Tibial nerve (tissue), 4 donors: ENCODE measurements around the gene RCVRN.

Experiments
- CTCF ChIP-seq, 5 experiments: fragments of 200-600 bp in 3 of 5; fragments of 450-650 bp in 2 of 5; sonication (generic) in 3 of 5; IDR thresholded peaks; one replicate each; pipeline ENCODE4 v1.5.1; 2016 to 2019; ENCODE audit warnings: antibody characterized with exemption in 5 of 5, mild to moderate bottlenecking in 3 of 5, moderate library complexity in 2 of 5
- EP300 ChIP-seq, 2 donors: sonication (generic); formaldehyde crosslinking; IDR thresholded peaks; one replicate each; pipeline ENCODE4 v1.6.1; 2017; ENCODE audit warnings: antibody characterized with exemption in 2 of 2, mild to moderate bottlenecking in 1 of 2
- POLR2A ChIP-seq, 2 donors: fragments of 450-650 bp; IDR thresholded peaks; one replicate each; pipeline ENCODE4 v1.6.1; 2017; ENCODE audit warnings: antibody characterized with exemption in 2 of 2, mild to moderate bottlenecking in 2 of 2, moderate library complexity in 2 of 2

- TF ChIP-seq EP300 (IDR thresholded peaks at IDR 0.05), result no peak
- no peak for TF ChIP-seq CTCF (IDR thresholded peaks at IDR 0.05)
- no peak for TF ChIP-seq POLR2A (IDR thresholded peaks at IDR 0.05)
Measured at GRCh38 chr17:9918352-9918751, 13.3 kb upstream of the RCVRN start.
